Activated T-helper 9 cell treated with anti-CD3 and anti-CD28 coated beads, Interleukin-2, amount 50 U/mL, for 16 hours (primary cell): ENCODE results near the gene KCTD21.
A peak's percentile ranks its signal among the peaks of the same experiment; 100 is the strongest.

Experiments used
- DNase-seq: peaks from one replicate; pipeline ENCODE4 v3.0.0-alpha.2; 2020; ENCODE audit warnings: low read depth

KCTD21 gene

DNA sequence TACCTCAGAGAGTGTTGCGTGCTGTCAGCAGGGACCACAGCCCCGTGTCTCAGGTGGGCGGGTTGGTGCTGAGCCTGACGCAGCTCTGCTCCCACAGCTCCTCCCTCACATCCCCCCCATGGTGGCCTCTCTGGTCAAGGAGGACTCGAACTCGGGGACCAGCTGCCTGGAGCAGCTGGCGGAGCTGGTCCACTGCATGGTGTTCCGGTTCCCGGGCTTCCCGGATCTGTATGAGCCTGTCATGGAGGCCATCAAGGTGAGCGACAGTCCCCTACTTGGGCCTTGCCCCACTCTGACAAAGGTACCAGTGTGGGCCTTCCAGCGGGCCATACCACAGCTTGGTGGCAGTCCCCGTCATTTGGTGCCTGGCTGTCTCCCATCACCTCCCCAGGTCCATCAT lies 12.1 kb upstream of the KCTD21 start:
- DNase-seq: no peak

DNA sequence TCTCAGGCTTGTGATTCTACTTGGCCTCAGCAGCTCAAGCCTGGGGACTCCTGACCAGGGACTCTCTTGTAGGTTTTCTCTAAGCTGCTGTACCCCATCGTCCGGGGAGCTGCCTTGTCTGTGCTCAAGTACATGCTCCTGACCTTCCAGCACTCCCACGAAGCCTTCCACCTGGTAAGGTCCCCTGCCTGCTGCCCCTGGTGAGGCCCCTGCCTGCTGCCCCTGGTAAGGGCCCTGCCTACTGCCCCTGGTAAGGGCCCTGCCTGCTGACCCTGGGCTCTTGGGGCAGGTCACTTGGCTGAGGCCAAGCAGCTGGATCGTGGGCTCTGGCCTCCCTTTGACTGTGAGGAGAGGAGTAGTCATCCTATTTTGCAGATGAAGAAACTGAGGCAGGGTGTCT lies 11.6 kb upstream of the KCTD21 start:
- DNase-seq: no peak

DNA sequence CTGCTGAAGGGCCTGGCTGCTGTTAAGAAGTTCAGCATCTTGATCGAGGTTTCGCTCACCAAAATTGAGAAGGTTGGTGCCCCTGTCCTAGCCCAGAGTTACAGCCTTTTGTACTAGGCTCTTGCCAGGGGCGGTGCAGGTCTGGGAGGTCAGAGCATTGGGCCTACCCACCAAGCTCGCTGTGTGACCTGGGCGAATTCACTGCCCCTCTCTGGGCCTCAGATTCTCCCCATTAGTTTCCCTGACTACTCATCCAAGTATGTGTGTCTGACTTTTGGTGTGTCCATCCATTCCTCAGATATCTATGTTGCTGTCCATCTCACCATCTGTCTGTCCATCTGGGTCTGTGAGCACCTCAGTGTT lies 11.2 kb upstream of the KCTD21 start:
- DNase-seq: no peak

DNA sequence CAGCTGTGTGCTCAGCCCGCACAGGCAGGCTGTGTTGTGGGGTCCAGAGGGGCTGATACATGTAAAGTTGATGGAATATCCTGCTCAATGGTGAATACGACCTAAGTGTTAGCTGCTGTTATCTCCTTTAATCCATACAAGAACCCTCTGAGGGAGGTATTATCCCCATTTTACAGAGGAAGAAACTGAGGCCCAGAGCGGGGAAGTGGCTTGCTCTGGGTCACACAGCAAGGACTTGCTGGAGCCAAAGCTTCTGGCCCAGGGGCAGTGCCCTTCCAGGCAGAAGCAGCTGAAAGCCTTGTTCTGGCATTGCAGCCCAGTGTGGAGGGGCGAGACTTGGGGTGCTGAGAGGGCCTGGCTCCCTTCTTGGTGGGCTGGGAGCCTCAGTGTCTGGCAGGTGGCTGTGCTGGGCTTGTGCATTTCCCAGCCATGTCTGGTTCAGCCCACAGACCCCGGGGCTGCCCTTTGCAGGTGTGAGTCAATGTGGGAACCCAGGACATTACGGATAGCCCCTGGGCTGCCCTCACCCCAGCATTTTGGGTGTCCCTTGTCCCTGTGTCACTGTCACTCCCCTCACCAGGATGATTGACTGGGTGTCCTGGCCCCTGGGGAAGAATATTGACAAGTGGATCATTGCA lies 10.7 kb upstream of the KCTD21 start:
- no peak for DNase-seq

DNA sequence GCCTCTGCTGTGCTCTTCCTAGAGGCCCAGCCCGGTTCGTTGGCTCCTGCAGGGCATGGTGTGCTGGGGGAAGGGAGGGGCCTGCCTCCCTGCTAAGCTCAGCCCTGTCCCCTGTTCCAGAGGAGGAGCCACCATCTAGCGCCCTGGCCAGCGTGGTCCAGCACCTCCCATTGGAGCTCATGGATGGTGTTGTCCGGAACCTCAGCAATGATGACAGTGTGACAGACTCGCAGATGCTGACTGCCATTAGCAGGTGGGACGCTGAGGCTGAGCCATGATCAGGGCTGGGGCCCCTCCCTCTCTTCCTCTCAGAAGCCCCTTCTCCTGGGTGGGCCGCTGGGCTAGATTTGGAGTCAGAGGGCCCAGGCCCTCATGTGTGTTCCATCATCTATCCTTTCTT lies 9.4 kb upstream of the KCTD21 start:
- no peak for DNase-seq

DNA sequence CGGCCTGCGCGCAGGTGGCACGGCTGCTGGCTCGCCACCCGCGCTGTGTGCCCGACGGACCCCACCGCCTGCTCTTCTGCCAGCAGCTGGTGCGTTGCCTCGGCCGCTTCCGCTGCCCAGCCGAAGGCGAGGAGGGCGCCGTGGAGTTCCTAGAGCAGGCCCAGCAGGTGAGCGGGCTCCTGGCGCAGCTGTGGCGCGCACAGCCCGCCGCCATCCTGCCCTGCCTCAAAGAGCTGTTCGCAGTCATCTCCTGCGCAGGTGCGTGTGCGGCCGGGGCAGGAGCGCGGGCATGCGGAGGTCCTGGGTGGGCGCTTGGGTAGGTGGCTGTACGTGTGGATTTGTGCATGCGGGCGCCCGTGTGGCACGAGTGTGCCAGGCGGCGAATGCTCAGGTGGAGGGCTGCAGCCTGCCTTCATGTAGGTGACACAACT lies 8.2 kb upstream of the KCTD21 start:
- DNase-seq: no peak

DNA sequence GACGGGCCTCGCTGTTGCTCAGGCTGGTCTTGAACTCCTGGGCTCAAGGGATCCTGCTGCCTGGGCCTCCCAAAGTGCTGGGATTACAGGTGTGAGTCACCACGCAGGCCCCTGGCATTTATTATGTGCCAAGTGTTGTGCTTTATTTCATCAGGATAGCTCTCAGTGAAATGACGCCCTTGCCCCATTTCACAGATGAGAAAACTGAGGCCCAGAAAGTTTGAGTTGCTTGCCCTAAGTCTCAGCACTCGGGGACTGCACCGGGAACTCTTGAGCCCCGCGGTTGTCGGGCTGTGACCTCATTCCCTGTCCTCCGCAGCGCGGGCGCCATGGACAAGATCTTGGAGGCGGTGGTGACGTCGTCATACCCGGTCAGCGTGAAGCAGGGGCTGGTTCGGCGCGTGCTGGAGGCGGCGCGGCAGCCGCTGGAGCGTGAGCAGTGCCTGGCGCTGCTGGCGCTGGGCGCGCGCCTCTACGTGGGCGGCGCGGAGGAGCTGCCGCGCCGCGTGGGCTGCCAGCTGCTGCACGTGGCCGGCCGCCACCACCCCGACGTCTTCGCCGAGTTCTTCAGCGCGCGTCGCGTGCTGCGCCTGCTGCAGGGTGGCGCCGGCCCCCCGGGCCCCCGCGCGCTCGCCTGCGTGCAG lies 7.6 kb upstream of the KCTD21 start:
- DNase-seq: no peak

DNA sequence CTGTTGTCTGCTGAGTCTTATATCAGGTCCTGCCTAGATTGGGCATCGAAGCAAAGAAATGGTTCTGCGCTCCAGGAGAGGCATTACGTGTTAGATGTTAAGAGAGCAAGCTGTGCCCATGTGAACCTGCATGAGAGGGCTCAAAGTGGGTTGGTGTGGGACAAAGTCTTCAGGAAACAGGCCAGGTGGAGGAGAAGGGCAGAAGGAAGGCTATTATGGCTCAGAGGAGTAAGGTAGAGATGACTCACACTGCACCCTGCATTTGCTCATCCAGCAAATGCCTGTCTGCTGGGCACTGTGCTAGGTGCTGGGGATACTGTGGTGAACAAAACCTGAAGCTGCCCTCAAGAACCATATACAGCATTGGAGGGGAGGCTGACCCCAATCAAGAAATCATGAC lies 6.1 kb upstream of the KCTD21 start:
- no peak for DNase-seq

DNA sequence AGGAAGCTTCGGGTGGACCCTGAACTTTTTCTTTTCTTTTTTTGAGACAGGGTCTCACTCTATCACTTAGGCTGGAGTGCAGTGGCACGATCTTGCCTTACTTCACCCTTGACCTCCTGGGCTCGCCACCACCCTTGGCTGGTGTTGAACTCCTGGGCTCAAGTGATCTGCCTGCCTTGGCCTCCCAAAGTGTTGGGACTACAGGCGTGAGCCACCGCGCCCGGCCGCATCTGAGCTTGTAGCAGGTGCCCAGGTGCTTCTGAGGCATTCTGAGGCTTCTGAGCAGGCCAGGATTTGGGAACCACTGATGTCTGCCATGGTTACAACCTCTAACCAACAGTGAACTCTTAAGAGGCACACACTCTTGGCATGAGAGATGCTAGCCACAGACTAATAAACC lies 5.4 kb upstream of the KCTD21 start:
- DNase-seq: no peak

DNA sequence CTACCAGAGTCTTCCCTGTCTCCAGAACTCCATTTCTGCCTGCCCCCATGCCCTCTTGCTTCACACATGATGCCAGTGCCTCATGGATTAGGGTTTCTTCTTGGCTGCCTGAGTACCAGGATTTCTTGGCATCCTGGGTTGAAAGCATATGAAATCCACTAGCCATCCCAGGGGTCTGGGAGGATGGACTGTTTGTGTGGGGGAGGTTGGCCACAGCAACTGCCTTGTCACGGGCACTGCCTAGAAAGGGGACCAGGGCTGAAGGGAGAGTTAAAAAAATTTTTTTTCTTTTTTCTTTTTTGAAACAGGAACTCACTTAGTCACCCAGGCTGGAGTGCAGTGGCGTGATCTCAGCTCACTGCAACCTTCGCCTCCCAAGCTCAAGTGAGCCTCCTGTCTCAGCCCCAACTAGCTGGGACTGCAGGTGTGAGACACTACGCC lies 4.5 kb upstream of the KCTD21 start:
- no peak for DNase-seq

DNA sequence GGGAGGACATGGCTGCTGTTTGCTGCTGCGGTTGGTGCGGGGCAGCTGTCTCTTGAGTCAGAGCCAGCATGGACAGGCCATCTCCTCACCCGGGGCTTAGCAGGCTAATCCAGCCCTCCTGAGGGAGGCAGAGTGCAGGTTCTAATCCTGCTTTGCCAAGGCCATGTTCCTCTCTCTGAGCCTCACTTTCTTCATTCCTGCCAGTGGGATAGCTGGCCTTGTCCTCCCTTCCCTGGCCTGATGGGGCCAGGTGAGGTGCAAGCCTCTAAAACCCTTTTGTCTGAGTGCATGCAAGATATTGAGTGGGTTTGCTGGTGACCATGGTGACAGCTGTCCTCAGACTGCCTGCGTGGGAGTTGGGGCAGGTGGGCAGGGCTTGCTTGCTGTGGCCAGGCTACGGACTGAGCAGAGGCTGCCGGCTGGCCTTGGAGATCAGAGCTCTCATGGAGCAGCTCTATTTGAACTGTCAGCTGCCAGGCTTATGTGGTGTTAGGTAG lies 3.8 kb upstream of the KCTD21 start:
- DNase-seq: no peak

DNA sequence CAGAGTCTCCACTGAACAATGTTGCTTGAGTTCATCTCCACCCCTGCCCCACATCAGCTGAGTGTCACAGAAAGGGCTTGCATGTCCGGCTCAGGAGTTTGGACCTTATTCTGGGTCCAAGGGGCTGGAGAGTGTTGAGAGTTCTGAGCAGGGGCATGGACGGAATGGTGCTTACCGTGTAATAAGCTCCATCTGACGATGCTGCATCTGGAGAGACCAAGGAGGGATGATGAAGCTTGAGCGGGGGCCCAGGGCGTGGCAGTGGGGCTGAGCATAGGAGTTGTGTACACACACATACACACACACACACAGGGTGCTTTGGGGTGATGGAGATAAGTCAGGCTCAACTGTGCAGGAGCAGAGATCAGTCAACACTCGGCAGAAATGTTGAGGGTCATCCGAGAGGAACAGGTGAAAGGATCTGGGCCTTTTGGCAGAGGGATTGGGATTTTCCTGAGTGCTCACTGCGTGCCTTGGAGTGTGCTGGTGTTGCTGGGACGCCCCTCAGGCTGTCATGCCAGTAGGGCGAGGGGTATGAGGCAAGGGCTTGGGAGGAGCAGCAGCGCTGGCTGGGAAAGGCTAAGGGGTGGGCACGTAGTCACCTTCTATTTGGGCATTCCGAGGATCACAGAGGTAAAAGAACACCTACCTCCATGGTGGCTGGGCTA lies 2.6 kb upstream of the KCTD21 start:
- no peak for DNase-seq

DNA sequence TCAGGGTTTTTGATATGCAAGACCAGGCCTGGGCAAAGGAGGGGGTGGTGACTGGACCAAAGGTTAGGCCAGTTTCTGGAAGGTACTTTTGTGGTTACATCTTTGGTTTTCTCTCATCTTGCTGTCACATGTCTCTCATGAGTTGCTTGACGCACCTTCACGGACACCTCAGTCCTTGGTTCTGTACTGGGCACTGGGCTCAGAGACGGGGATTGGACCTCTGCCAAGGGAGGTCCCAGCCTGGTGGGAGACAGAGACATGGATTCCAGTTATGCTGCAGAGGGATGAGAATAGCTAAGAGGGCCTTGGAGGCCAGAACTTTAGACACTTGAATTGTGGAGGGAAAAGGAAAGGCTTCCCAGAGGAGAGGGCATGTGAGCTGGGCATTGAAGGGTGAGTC lies 1.9 kb upstream of the KCTD21 start:
- no peak for DNase-seq

DNA sequence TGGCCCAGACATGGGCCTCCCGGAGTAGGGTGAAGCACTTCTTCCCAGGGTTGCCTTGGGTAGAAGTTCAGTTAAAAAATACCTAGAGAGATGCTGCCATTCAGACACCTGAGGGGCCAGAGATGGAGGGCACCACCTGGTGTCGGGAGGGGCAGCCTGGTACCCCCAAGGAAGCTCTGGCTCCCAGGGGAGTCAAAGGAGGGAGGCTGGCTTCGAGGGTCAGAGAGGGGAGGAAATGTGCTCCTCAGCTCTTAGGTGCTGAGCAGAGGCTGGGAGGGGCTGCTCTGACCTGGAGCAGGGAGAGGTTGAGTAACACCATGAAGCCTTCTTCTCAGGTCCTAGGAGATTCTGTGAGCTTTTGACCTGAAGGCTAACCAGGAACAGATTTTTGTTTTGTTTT lies 1.4 kb upstream of the KCTD21 start:
- no peak for DNase-seq

DNA sequence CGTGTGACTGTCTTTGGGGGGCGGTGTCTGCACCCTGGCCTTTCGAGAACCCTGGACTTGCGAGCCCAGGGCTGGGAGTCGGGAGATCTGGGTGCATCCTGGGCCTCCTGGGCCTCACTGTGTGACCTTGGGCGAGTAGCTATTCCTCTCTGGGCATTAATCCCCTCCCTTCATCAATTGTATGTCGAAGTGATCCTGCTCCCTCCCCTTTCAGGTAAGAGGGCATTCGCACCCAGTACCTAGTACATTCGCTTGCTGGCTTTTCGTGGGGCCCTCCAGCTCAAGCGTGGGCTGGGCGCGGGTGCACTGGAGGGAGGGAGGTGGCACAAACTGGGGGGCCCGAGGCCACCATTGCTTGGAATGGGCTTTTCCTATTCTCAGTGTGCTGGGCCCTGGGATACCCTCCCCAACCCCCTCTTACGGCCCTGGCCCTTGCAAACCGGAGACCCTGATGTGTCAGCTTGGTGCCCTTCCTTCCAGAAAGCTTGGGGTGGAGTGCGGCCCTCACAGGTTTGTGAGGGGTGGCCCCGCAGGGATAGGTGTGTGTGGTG lies 823 bp upstream of the KCTD21 start:
- no peak for DNase-seq

DNA sequence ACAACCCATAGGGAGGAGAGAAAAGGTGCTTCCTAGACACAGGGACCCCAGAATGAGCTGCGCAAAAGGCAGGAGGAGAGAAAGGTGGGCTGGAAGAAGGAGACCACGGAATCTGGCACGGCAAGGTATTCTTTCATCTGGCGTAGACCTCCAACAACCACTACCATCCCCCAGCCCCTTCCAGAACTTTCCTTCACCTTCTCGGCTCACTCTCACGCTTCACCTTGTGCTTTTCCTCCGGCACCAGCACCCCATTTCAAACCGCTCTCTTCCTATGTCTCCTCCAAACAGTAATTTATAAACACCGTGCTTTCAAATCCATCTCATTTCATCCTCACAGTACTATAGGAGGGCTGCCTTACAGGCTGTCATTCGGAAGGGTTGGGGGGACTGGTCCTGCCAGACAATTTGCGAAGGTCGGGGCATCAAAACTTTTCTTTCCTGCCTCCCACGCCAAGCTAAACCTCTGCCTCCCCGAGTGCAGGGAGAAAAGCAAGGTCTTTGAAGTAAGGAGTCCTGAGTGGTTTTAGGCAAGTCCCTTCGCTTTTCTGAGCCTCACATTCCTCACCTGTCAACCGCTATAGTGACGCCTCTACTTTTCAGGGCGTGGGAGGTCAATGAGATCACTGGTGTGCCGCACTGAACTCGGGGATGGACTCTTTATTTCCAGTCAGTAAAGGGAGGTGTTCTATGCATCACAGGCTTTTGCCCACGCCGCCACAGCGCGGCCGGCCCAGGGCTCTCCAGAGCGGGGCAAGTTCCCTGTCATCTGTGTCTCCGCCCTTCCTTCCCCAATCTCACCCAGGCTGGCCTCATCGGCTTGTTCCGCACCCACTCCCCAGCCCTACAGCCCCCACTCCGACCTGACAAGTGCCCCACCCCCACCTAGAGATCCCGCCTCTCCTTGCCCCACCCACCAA lies 800 bp downstream of the KCTD21 start:
- peak; percentile 70 for DNase-seq

DNA sequence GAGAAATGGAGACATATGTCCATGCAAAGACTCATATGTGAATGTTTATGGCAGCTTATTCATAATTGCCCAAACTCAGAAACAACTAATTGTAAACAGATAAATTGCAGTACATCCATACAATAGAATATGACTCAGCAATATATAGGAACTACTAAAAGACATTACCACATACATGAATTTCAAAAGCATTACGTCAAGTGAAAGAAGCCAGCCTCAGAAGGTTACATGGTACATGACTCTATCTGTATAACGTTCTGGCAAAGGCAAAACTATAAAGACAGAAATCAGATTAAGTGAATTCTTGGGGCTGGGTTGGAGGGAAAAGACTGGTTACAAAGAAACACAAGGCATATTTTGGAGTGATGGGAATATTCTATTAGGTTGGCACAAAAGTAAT lies 7.2 kb downstream of the KCTD21 start:
- no peak for DNase-seq

DNA sequence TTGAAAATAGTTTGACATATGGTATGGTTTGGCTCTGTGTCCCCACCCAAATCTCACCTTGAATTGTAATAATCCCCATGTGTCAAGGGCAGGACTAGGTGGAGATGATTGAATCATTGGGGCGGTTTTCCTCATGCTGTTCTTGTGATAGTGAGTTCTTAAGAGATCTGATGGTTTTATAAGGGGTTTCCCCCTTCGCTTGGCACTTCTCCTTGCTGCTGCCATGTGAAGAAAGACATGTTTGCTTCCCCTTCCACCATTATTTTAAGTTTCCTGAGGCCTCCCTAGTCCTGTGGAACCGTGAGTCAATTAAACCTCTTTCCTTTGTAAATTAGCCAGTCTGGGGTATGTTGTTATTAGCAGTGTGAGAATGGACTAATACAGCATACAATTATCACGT lies 7.7 kb downstream of the KCTD21 start:
- DNase-seq: no peak

DNA sequence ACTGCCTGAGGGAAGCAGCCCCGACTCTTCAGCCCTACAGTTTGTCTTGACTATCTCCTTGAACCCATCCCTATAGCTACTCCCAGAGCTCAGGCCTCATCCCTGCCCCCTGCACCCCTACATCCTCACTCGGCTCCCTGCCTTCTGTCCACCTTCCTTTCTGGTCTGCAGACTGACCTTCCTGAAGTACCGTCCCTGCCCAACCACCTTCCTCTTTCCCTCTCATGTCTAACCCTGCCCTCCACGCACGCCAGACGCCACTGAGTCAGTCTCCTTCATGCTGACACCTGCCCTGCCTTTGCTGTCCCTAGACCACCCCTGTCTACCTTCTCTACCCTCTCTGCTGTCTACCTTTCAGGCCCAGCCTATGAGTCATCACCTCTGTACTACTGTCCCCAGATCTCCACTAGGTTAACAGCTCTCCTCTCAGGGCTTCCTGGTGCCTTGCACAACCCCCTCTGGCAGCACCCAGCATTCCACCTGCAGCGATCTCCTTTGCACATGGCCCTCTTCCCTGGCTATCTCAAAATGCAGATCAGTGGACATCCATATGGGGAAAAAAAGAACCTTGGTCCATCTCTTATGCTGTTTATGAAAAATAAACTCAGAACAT lies 8.9 kb downstream of the KCTD21 start:
- no peak for DNase-seq

DNA sequence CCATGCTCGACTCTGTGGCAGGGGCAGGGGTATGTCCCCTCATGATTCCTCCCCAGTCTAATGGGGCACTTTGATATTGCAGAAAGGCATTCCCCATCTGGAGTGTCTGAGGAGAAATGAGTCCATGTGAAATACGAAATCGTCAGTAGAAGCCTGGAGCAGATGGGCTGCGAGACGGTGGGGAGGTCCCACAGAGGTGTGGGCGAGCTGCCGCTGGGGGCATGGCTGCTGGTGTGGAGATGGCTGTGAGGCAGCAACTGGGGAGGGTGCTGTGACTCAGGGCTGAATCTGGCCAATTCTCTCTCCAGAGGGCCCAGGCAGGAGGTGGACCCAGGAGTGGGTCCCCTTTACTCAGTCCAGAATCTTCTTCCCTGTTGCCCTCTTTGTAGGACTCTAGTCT lies 11.2 kb downstream of the KCTD21 start:
- DNase-seq: no peak

DNA sequence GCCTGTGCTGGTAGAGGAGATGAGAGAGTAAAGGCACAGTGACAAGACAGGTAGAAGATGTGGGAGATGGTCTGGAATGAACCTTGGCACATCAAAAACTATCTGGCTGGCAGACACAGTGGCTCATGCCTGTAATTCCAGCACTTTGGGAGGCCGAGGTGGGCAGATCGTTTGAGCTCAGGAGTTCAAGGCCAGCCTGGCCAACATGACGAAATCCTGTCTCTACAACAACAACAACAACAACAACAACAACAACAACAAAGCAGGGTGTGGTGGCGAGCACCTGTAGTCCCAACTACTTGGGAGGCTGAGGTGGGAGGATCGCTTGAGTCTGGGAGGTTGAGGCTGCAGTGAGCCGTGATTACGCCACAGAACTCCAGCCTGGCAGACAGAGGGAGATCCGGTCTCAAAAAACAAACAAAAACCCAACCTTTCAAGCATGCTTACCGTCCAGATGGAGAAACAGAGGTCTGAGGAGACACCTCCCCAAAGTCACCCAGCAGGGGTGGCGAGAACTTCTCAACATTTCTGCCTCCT lies 11.8 kb downstream of the KCTD21 start:
- DNase-seq: no peak
